Measurements from ENCODE around the gene SIN3A.
"Not testable (repeated sequence)": the region's sequence is repeated elsewhere in the genome, so short reads cannot be mapped to it uniquely, and the experiment has no call there.

Gene SIN3A

DNA sequence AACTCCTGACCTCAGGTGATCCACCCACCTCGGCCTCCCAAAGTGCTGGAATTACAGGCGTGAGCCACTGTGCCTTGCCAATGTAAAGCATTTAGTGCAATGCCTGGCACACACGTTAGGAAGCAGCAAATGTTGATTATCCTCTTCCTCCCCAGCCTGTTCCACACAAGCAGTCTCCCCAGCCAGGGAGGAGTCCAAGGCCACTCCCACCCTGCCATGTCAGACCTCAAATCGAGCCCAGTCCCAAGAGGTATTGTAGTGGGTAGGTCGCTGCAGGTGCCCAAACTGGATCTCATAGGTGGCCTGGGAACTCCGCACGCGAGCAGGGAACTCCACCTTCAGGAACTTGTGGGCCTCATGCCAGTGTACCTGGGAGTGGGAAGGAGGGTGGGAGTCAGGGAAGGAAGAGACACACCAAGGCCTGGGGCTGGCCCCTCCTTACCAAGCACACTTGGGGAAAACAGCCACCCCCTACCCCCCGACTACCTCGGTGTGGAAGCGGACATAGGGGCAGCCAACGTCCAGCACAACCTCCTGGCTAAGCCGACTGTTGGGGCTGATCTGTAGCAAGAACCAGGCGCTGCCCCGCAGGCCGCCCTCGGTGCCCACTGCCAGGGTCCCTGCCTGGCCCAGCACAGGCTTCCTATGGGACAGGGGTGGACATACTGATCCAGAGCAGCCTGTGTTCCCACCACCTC, 93.4 kb downstream of the SIN3A start:
- no peak for DNase-seq (ENCODE audit: low read depth, low spot score)

GRCh38 chr15:75356517-75356916, 95.0 kb downstream of the SIN3A start:
- DNase-seq (ENCODE audit: low read depth, low spot score), result no peak

DNA sequence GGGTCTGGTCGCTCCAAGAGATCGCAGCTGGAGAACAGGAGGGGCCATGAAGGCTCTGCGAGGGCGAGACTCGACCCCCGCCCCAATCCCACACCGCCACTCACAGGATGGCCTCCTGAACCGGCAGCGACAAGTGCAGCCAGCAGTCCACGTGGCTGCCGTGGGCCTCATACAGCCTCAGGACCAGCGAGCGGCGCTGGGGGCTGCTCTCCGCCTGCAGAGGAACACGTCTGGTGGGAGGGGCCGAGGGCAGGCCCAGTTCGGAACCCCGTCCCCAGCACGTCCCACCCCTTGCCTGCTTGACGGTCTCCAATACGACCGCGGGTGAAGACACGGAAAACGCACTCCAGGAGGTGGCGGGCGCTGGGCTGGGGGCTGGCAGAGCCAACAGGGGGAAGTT, 95.5 kb downstream of the SIN3A start:
- no peak for DNase-seq (ENCODE audit: low read depth, low spot score)

DNA sequence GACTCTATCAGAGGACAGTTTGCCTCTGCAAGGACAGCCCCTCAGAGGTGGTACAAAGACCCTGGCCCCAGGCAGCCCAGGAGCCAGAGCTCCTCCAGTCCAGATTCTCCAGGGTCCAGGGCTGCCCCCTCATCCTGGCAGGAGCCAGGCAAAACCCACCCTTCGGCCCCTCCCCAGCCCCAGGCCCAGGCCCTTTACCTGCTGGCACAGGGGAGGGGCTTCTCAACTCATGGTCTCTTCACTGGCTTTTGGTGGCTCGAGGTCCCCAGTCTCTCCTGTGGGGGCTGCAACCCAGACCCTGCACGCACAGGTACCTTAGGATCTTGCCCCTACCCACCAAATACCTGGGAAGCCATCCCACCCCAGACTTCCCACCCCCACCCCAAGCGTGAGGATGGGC, 96.1 kb downstream of the SIN3A start:
- no peak for DNase-seq (ENCODE audit: low read depth, low spot score)

- no peak for DNase-seq (ENCODE audit: low read depth, low spot score)
Measured at GRCh38 chr15:75354454-75354853, 97.0 kb downstream of the SIN3A start.

DNA sequence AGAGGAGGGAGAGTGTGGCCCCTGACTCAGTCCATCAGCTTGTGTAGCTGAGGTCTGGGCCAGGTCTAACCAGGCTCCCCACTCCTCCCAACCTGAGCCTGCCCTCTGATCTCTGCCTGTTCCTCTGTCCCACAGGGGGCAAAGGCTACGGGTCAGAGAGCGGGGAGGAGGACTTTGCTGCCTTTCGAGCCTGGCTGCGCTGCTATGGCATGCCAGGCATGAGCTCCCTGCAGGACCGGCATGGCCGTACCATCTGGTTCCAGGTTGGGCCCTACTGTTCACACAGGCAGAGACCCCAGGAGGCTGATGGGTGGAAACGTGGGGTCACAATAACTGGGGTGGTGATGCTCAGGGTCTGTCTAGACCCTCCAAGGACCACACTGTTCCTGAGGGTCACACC, 97.9 kb downstream of the SIN3A start:
- no peak for DNase-seq (ENCODE audit: low read depth, low spot score)

- DNase-seq (ENCODE audit: low read depth, low spot score), result no peak
Measured at GRCh38 chr15:75352186-75353080, 99.1 kb downstream of the SIN3A start.

DNA sequence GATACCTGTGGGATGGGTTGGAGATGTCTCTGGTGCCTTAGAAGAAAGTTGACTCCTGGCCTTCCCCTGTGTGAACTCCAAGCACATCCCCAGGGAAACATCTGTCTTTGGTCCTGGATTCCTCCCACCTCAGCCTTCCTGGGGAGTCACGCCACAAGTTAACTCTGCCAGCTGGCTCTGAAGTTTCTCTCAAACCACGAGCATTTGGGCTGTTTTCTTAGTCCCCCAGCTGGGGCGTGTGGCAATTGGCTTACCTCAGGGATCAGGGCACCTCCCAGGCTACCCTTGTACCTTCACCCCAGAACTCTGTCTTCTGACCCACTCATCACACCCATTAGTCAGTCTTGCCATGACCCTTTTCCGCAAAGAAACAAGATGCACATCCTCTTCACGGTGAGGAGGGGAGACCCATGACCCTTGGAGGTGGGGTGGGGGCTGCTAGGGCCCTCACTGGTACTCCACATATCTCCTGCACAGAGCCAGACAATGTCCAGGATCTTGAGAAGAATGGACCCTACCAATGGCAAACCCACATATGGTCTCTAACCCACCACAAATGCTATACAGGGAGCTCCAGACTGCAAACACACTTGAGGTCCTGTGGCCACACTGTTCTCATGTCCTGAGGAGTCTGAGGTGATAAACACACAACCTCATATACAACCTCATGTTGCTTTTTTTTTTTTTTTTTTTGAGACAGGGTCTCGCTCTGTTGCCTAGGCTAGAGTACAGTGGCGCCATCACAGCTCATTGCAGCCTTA, 100.7 kb downstream of the SIN3A start:
- no peak for DNase-seq (ENCODE audit: low read depth, low spot score)

DNA sequence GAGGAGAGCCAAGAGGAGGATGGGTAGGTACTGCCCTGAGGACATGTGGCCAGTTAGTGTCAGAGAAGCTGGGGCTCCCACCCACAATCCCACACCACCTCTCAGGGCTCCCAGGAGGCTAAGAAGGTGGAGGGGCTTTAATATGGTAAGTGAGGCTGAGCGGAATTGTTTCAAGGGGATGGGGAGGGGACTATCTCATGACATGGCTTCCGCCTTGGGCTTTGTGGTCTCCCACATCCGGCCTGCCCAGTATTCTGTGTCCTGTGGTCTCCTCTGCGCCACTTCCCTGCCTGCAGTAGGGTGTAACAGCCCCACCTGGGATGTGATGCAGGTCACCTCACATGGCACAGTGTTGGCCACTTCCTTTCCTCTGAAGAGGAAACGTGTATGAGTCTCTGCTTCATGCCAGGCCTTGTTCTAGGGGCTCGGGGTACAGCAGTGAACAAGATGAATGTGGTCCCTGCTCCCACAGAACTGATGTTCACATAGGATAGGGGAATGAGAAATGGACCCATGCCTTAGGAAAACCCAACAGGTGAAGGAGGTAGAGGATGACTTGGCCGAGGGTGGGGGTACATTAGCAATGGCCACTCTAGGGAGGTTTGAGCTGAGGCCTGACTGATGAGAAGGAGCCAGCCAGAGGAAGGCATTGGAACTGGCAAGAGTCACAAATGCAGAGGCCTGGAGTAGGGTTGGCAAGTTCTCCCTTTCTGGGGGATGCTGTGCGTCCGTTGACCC, 101.5 kb downstream of the SIN3A start:
- DNase-seq (ENCODE audit: low read depth, low spot score), result peak; percentile 38

GRCh38 chr15:75349351-75349669, 102.2 kb downstream of the SIN3A start:
- DNase-seq (ENCODE audit: low read depth, low spot score), result not testable (repeated sequence)

- no peak for DNase-seq (ENCODE audit: low read depth, low spot score)
Measured at GRCh38 chr15:75348562-75349350, 102.7 kb downstream of the SIN3A start.

DNA sequence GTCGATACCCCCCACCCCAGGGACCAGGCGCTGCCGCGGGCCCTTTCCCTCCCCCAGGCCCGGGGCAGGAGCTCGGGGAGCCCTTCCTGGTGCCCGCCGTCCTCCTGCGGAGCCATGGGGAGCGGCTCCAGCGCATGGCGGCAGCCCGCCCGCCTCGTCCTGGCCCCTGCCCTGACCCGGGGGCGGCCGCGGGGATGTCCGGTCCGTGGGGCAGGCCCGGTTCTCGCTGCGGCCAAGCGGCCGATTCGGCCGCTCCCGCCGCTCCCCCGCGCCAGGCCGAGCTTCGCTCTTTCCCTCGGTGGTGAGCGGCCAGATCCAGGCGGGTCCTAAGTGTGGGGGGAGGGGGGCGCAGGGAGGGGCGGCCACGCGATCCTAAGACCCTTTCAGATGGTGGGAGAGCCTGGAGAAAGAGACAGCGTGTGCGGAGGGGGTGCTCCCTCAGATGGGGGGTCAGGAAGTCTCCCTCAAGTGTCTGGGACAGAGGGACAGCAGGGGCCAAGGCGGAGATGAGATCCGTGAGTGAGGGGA, 103.4 kb downstream of the SIN3A start:
- DNase-seq (ENCODE audit: low read depth, low spot score), result no peak

DNA sequence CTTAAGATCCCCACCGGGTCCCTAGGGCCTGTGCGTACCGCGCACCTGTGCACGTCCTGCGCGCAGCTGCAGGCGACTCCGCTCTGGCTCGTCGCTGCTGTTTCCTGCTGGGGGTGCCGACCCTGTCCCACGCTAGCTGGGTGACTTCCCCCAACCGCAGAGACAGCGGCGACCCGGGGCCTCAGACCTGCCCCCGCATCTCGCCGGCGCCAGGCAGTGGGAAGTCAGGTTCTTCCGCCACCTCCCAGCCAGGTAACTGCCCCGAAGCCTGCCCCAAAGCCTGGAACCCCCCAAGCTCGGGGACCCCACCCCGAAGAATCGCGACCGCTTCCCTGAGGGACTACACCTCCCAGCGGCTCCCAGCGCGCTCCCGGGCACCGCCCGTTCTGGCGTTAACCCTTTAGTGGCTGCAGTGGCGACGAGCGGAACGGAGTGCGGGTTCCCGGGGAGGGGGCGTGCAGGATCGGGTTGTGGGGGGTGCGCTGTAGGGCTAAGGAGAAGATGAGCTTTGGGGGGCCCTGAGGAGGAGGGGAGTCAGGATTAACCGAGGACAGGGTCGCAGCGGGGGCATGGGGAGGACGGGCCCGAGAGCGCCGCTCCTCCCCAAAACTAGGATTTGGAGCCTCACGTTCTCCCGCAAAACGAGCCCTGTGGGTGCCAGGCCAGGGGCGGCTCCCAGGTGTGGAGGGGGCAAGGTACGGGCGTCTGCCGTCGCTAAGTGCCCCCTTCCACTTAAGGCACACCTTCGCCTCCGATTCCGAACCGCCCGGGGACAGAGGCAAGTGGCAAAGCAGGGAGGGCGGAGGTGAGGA, 104.1 kb downstream of the SIN3A start:
- DNase-seq (ENCODE audit: low read depth, low spot score), result no peak

GRCh38 chr15:75346796-75347221, 104.7 kb downstream of the SIN3A start, which contains the start of gene NEIL1:
NEIL1 (plus strand) TSS chr15:75347039; CDS start chr15:75348906, 1,867 bp downstream.
- no peak for DNase-seq (ENCODE audit: low read depth, low spot score)

- not testable (repeated sequence) for DNase-seq (ENCODE audit: low read depth, low spot score)
Measured at GRCh38 chr15:75343953-75344352, 107.5 kb downstream of the SIN3A start.

GRCh38 chr15:75342221-75342620, 109.3 kb downstream of the SIN3A start:
- DNase-seq (ENCODE audit: low read depth, low spot score), result no peak

- DNase-seq (ENCODE audit: low read depth, low spot score), result no peak
Measured at GRCh38 chr15:75339531-75340240, 111.8 kb downstream of the SIN3A start.

DNA sequence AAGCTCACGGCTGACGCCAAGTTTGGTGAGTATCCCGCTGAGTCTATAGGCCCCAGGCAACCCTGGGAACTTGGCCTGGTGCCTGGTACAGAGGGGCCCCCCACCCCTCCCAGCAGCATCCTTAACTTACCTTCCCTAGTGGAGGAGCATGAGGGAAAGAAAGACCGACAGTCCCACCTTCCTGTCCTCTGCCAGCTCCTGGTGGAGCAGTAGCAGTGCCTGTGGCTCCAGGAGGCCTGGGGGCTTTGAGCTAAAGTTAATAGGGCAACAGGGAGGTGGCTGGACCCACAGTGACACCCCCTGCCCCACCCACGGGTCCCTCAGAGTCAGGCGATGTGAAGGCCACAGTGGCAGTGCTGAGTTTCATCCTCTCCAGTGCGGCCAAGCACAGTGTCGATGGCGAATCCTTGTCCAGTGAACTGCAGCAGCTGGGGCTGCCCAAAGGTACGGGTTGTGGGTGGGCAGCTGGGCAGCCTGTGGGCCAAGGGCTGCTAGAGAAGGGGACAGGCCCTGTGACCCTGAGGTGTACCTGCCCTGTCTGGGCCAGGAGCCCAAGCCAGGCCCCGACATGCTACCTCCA, 112.7 kb downstream of the SIN3A start:
- DNase-seq (ENCODE audit: low read depth, low spot score), result no peak
